H1 (cell line): ENCODE results near the gene MIPEP.

Experiments
- BACH1 ChIP-seq: IDR thresholded peaks from 2 replicates; pipeline ENCODE4 v1.6.1; 2012; ENCODE audit warnings: low read length, improper control_type of control experiment
- CBX5 ChIP-seq: fragments of 300-800, 300-1000 bp; sonication (generic); IDR thresholded peaks from 2 replicates; pipeline ENCODE4 v1.7.1; 2016; ENCODE audit warnings: antibody characterized with exemption, low read length, low read depth
- CEBPB ChIP-seq: IDR thresholded peaks from 2 replicates; pipeline ENCODE4 v1.6.1; 2012; ENCODE audit warnings: low read depth, low read length
- EZH2 ChIP-seq: fragments of 200-600 bp; sonication (generic); IDR thresholded peaks from 2 replicates; pipeline ENCODE4 v1.7.1; 2012; ENCODE audit warnings: low read depth, mild to moderate bottlenecking, moderate library complexity, low read length, inconsistent platforms; ENCODE audit not compliant: severe bottlenecking
- POLR2AphosphoS5 ChIP-seq: IDR thresholded peaks from 2 replicates; pipeline ENCODE4 v1.6.1; 2011; ENCODE audit warnings: low read depth, low read length
- TF ChIP-seq, protein P1 (sequence below): IDR thresholded peaks from 2 replicates; pipeline ENCODE4 v1.6.1; 2011; ENCODE audit warnings: low read length, improper control_type of control experiment
- TF ChIP-seq, protein P2 (sequence below), 3 experiments: IDR thresholded peaks; 1 replicate in 2 of 3; 2 replicates in 1 of 3; pipeline versions ENCODE4 v1.5.1 to v1.6.1; 2011; ENCODE audit warnings: low read length in 3 of 3, mild to moderate bottlenecking in 3 of 3, inconsistent platforms in 2 of 3, low read depth in 1 of 3, moderate library complexity in 1 of 3; ENCODE audit not compliant: insufficient read depth in 1 of 3; ENCODE audit errors: control extremely low read depth in 1 of 3
- TF ChIP-seq, protein P3 (sequence below): fragments of 300-600 bp; sonication (generic); IDR thresholded peaks from 2 replicates; pipeline ENCODE4 v1.7.1; 2012; ENCODE audit warnings: low read length, moderate library complexity, mild to moderate bottlenecking, inconsistent platforms; ENCODE audit not compliant: insufficient replicate concordance

DNA sequence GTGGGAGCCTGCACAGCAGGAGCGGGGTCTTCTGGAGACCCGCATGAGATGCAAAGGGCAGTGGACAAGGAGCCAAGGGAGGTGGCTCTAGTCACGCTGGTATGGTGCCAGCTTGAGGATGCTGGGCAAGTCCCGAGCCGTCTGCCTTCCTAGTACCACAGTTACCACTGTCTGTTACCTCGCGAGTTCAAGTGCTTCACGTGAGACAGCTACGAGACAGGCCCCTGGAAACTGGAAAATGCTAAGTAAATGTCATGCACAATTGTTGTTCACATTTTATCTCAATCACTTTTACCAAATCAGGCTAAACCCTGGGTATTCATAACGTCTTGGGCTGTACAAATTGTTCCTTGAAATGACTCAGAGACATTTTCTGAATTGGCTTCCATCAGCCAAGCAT, 163.3 kb downstream of the MIPEP start:
- TF ChIP-seq, protein P1, sequence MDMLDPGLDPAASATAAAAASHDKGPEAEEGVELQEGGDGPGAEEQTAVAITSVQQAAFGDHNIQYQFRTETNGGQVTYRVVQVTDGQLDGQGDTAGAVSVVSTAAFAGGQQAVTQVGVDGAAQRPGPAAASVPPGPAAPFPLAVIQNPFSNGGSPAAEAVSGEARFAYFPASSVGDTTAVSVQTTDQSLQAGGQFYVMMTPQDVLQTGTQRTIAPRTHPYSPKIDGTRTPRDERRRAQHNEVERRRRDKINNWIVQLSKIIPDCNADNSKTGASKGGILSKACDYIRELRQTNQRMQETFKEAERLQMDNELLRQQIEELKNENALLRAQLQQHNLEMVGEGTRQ = no peak
- TF ChIP-seq CBX5 (no peak), POLR2AphosphoS5 (no peak), EZH2 (no peak), CEBPB (no peak), BACH1 (no peak)
- TF ChIP-seq, protein P2, sequence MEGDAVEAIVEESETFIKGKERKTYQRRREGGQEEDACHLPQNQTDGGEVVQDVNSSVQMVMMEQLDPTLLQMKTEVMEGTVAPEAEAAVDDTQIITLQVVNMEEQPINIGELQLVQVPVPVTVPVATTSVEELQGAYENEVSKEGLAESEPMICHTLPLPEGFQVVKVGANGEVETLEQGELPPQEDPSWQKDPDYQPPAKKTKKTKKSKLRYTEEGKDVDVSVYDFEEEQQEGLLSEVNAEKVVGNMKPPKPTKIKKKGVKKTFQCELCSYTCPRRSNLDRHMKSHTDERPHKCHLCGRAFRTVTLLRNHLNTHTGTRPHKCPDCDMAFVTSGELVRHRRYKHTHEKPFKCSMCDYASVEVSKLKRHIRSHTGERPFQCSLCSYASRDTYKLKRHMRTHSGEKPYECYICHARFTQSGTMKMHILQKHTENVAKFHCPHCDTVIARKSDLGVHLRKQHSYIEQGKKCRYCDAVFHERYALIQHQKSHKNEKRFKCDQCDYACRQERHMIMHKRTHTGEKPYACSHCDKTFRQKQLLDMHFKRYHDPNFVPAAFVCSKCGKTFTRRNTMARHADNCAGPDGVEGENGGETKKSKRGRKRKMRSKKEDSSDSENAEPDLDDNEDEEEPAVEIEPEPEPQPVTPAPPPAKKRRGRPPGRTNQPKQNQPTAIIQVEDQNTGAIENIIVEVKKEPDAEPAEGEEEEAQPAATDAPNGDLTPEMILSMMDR (IDR thresholded peaks at IDR 0.05; ENCODE audit: control extremely low read depth in 1 of 3, insufficient read depth in 1 of 3, low read depth in 1 of 3, low read length in 3 of 3) = no peak
- TF ChIP-seq, protein P3, sequence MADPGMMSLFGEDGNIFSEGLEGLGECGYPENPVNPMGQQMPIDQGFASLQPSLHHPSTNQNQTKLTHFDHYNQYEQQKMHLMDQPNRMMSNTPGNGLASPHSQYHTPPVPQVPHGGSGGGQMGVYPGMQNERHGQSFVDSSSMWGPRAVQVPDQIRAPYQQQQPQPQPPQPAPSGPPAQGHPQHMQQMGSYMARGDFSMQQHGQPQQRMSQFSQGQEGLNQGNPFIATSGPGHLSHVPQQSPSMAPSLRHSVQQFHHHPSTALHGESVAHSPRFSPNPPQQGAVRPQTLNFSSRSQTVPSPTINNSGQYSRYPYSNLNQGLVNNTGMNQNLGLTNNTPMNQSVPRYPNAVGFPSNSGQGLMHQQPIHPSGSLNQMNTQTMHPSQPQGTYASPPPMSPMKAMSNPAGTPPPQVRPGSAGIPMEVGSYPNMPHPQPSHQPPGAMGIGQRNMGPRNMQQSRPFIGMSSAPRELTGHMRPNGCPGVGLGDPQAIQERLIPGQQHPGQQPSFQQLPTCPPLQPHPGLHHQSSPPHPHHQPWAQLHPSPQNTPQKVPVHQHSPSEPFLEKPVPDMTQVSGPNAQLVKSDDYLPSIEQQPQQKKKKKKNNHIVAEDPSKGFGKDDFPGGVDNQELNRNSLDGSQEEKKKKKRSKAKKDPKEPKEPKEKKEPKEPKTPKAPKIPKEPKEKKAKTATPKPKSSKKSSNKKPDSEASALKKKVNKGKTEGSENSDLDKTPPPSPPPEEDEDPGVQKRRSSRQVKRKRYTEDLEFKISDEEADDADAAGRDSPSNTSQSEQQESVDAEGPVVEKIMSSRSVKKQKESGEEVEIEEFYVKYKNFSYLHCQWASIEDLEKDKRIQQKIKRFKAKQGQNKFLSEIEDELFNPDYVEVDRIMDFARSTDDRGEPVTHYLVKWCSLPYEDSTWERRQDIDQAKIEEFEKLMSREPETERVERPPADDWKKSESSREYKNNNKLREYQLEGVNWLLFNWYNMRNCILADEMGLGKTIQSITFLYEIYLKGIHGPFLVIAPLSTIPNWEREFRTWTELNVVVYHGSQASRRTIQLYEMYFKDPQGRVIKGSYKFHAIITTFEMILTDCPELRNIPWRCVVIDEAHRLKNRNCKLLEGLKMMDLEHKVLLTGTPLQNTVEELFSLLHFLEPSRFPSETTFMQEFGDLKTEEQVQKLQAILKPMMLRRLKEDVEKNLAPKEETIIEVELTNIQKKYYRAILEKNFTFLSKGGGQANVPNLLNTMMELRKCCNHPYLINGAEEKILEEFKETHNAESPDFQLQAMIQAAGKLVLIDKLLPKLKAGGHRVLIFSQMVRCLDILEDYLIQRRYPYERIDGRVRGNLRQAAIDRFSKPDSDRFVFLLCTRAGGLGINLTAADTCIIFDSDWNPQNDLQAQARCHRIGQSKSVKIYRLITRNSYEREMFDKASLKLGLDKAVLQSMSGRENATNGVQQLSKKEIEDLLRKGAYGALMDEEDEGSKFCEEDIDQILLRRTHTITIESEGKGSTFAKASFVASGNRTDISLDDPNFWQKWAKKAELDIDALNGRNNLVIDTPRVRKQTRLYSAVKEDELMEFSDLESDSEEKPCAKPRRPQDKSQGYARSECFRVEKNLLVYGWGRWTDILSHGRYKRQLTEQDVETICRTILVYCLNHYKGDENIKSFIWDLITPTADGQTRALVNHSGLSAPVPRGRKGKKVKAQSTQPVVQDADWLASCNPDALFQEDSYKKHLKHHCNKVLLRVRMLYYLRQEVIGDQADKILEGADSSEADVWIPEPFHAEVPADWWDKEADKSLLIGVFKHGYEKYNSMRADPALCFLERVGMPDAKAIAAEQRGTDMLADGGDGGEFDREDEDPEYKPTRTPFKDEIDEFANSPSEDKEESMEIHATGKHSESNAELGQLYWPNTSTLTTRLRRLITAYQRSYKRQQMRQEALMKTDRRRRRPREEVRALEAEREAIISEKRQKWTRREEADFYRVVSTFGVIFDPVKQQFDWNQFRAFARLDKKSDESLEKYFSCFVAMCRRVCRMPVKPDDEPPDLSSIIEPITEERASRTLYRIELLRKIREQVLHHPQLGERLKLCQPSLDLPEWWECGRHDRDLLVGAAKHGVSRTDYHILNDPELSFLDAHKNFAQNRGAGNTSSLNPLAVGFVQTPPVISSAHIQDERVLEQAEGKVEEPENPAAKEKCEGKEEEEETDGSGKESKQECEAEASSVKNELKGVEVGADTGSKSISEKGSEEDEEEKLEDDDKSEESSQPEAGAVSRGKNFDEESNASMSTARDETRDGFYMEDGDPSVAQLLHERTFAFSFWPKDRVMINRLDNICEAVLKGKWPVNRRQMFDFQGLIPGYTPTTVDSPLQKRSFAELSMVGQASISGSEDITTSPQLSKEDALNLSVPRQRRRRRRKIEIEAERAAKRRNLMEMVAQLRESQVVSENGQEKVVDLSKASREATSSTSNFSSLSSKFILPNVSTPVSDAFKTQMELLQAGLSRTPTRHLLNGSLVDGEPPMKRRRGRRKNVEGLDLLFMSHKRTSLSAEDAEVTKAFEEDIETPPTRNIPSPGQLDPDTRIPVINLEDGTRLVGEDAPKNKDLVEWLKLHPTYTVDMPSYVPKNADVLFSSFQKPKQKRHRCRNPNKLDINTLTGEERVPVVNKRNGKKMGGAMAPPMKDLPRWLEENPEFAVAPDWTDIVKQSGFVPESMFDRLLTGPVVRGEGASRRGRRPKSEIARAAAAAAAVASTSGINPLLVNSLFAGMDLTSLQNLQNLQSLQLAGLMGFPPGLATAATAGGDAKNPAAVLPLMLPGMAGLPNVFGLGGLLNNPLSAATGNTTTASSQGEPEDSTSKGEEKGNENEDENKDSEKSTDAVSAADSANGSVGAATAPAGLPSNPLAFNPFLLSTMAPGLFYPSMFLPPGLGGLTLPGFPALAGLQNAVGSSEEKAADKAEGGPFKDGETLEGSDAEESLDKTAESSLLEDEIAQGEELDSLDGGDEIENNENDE = no peak
